Endothelial cell of umbilical vein (primary cell): Measurements from ENCODE around the gene MYPN. TPM values are rescaled to one million over a fixed set of nuclear protein-coding genes. Genes with fewer than 3 reads are reported as not detected.
"Not testable (repeated sequence)": the region's sequence is repeated elsewhere in the genome, so short reads cannot be mapped to it uniquely, and the experiment has no call there.

ENCODE experiments used
- BruUV-seq: library from RNA; stranded (reverse); fragments of 400-500 nt; replicated peaks from 2 replicates; lab custom pipeline; 2021; lab: Mats Ljungman, UMichigan
- CTCF ChIA-PET: fragments of 300-600, 350-600 bp; sonication (Branson Sonifier 250); formaldehyde crosslinking; loops from one replicate; lab custom pipeline; 2021; ENCODE audit warnings: antibody characterized with exemption, inconsistent platforms; lab: Charles Lee
- POLR2A ChIA-PET: fragments of 300-600, 350-600 bp; sonication (Branson Sonifier 250); formaldehyde crosslinking; loops from one replicate; lab custom pipeline; 2021; ENCODE audit warnings: antibody characterized with exemption, inconsistent platforms; lab: Charles Lee
- DNase-seq: peaks from one replicate; pipeline ENCODE4 v3.0.0-alpha.2; 2011; ENCODE audit warnings: low read depth, low spot score
- FAIRE-seq: peaks from 2 replicates; lab custom pipeline; 2011; peaks lifted over from hg19 to GRCh38; lab: Jason Lieb, UNC
- H2AFZ ChIP-seq: 2 replicates; pipeline ENCODE4 v1.6.0; 2012; ENCODE audit warnings: low read depth, low read length, control low read depth, inconsistent platforms
- H3K27ac ChIP-seq: 2 replicates; pipeline ENCODE4 v1.5.1; 2011; ENCODE audit warnings: low read depth, mild to moderate bottlenecking, control low read depth, low read length, moderate library complexity; ENCODE audit not compliant: insufficient read depth
- H3K27me3 ChIP-seq, 2 experiments: 2 replicates each; pipeline versions ENCODE4 v1.6.0 to v1.6.1; 2011; ENCODE audit warnings: low read length in 2 of 2, mixed read lengths in 1 of 2; ENCODE audit not compliant: control insufficient read depth in 2 of 2, insufficient read depth in 2 of 2
- H3K36me3 ChIP-seq, 2 experiments: 2 replicates in 1 of 2; 3 replicates in 1 of 2; pipeline ENCODE4 v1.5.1; 2011; ENCODE audit warnings: low read length in 2 of 2, mild to moderate bottlenecking in 1 of 2, moderate library complexity in 1 of 2; ENCODE audit not compliant: control insufficient read depth in 2 of 2, insufficient read depth in 2 of 2; ENCODE audit errors: extremely low read depth in 1 of 2
- H3K4me1 ChIP-seq: 3 replicates; pipeline ENCODE4 v1.5.1; 2011; ENCODE audit warnings: mild to moderate bottlenecking, low read length; ENCODE audit not compliant: control insufficient read depth, insufficient read depth; ENCODE audit errors: extremely low read depth
- H3K4me2 ChIP-seq: 2 replicates; pipeline ENCODE4 v1.6.1; 2011; ENCODE audit warnings: low read length, control low read depth, mixed read lengths; ENCODE audit not compliant: insufficient read depth
- H3K4me3 ChIP-seq, 3 experiments: fragments of 200-600 bp in 1 of 3; sonication (generic), shearing (Covaris generic) in 1 of 3; replicated peaks in 1 of 3; 2 replicates each; pipeline ENCODE4 v1.5.1; 2011 to 2016; ENCODE audit warnings: control low read depth in 3 of 3, low read length in 3 of 3, mild to moderate bottlenecking in 2 of 3, inconsistent platforms in 1 of 3, low read depth in 1 of 3, moderate library complexity in 1 of 3; ENCODE audit not compliant: insufficient read depth in 1 of 3
- H3K79me2 ChIP-seq: 2 replicates; pipeline ENCODE4 v1.6.0; 2012; ENCODE audit warnings: low read length, inconsistent platforms; ENCODE audit not compliant: control insufficient read depth, insufficient read depth
- H3K9ac ChIP-seq: replicated peaks from 2 replicates; pipeline ENCODE3; 2011; ENCODE audit warnings: low read length, control low read depth; ENCODE audit not compliant: insufficient read depth; ENCODE audit errors: extremely low read depth
- H3K9me1 ChIP-seq: replicated peaks from 3 replicates; pipeline ENCODE4 v1.6.0; 2011; ENCODE audit warnings: mild to moderate bottlenecking, low read length; ENCODE audit not compliant: control insufficient read depth, insufficient read depth; ENCODE audit errors: extremely low read depth
- H3K9me3 ChIP-seq: replicated peaks from 2 replicates; pipeline ENCODE4 v1.5.1; 2012; ENCODE audit warnings: low read length, inconsistent platforms; ENCODE audit not compliant: control insufficient read depth, insufficient read depth
- H4K20me1 ChIP-seq: replicated peaks from 2 replicates; pipeline ENCODE3; 2011; ENCODE audit warnings: mild to moderate bottlenecking, low read length; ENCODE audit not compliant: control insufficient read depth, insufficient read depth; ENCODE audit errors: extremely low read depth
- EZH2 ChIP-seq: IDR thresholded peaks from 2 replicates; pipeline ENCODE4 v1.6.1; 2012; ENCODE audit warnings: borderline replicate concordance, low read depth, mild to moderate bottlenecking, moderate library complexity, low read length, inconsistent platforms; ENCODE audit not compliant: severe bottlenecking
- FOS ChIP-seq: IDR thresholded peaks from 2 replicates; pipeline ENCODE4 v1.6.1; 2011; ENCODE audit warnings: mild to moderate bottlenecking, low read length, moderate library complexity, borderline replicate concordance; ENCODE audit not compliant: insufficient read depth
- GATA2 ChIP-seq: IDR thresholded peaks from 2 replicates; pipeline ENCODE4 v1.7.0; 2011; ENCODE audit warnings: low read depth, mild to moderate bottlenecking, moderate library complexity, mixed read lengths, low read length; ENCODE audit not compliant: insufficient read length, insufficient read depth
- JUN ChIP-seq: IDR thresholded peaks from 2 replicates; pipeline ENCODE4 v1.6.1; 2011; ENCODE audit warnings: borderline replicate concordance, low read depth; ENCODE audit not compliant: insufficient read length, insufficient read depth
- MYC ChIP-seq: IDR thresholded peaks from one replicate; pipeline ENCODE4 v1.6.1; 2011; ENCODE audit warnings: mild to moderate bottlenecking, low read depth, low read length
- POLR2A ChIP-seq: IDR thresholded peaks from 2 replicates; pipeline ENCODE4 v1.6.1; 2012; ENCODE audit warnings: low read depth, mild to moderate bottlenecking, control low read depth, low read length
- POLR2AphosphoS5 ChIP-seq: IDR thresholded peaks from 2 replicates; pipeline ENCODE4 v1.6.1; 2012; ENCODE audit warnings: low read depth, mild to moderate bottlenecking, control low read depth, low read length, moderate library complexity; ENCODE audit not compliant: insufficient read depth
- dilution Hi-C: fragments of 300-500 bp; cut with MboI; formaldehyde crosslinking; loops from one replicate; pipeline ENCODE4 v1.15.0; 2019; ENCODE audit warnings: low sequenced_read_pairs; ENCODE audit not compliant: extremely low pct_ligation_motif_present
- intact Hi-C: fragments of 100-400 bp; cut with micrococcal nuclease; formaldehyde crosslinking; loops from one replicate; pipeline ENCODE4 v1.10.0; 2022
- polyA plus RNA-seq, 4 experiments: library from polyadenylated mRNA; depleted of rRNA in 3 of 4; stranded (reverse) in 3 of 4; unstranded in 1 of 4; fragments of >200 nt; gene quantifications; 2 replicates each; pipeline versions ENCODE4 v1.2.1 to v1.2.3, GENCODE V29; 2011 to 2012; ENCODE audit warnings: missing spikeins in 1 of 4
- total RNA-seq: library from RNA; stranded (reverse); gene quantifications from 2 replicates; pipeline ENCODE4 v1.2.3, GENCODE V29; 2021
- TF ChIP-seq, protein P1 (sequence below), 2 donors: IDR thresholded peaks; 1 replicate in 1 of 2; 2 replicates in 1 of 2; pipeline ENCODE4 v1.5.1; 2011; ENCODE audit warnings: low read length in 2 of 2, mild to moderate bottlenecking in 2 of 2, moderate library complexity in 2 of 2, control low read depth in 1 of 2, inconsistent platforms in 1 of 2, low read depth in 1 of 2; ENCODE audit not compliant: insufficient read depth in 1 of 2; ENCODE audit errors: extremely low read depth in 1 of 2
- TF ChIP-seq, protein P2 (sequence below): IDR thresholded peaks from 2 replicates; pipeline ENCODE4 v1.6.1; 2011; ENCODE audit not compliant: insufficient read depth, insufficient read length

Gene MYPN
- total and polyA plus RNA-seq, 2 donors (not counting 3 experiments of a cell fraction or from before 2014, with no cell fraction given): 0.01 TPM; not detected in 1

DNA sequence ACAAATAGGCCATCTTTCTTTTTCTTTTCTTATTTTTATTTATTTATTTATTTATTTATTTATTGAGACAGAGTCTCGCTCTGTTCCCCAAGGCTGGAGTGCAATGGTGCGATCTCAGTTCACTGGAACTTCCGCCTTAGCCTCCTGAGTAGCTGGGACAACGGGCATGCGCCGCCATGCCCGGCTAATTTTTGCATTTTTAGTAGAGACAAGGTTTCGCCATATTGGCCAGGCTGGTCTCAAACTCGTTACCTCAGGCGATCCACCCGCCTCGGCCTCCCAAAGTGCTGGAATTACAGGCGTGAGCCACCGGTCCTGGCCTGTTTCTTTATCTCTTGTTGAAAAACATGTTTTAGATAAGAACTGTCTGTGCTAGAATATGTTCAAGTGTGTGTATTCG, 33.2 kb upstream of the MYPN start:
- BruUV-seq, H2AFZ ChIP-seq, H3K27ac ChIP-seq, dilution Hi-C loops, H3K36me3 ChIP-seq, H3K27me3 ChIP-seq, H3K9me3 ChIP-seq, H4K20me1 ChIP-seq, H3K9ac ChIP-seq, H3K4me2 ChIP-seq, H3K9me1 ChIP-seq, H3K4me3 ChIP-seq, FAIRE-seq, DNase-seq: not testable (repeated sequence)
- ChIA-PET CTCF (interaction anchor here (2.1 kb wide), 1 partner anchor 137 kb away, joined by 8 read pairs; no protein-coding TSS in a partner anchor), POLR2A (interaction anchor here (0.6 kb wide), 1 partner anchor 203 kb away, joined by 8 read pairs; no protein-coding TSS in a partner anchor)
- intact Hi-C loops: loop anchor here (10.0 kb wide), 1 partner anchor 221 kb away; no protein-coding TSS in a partner anchor
- Histone ChIP-seq H3K79me2 (peaks cover 40% of the 10 kb centered on the region), H3K4me1 (peaks cover 29% of the 10 kb centered on the region)

DNA sequence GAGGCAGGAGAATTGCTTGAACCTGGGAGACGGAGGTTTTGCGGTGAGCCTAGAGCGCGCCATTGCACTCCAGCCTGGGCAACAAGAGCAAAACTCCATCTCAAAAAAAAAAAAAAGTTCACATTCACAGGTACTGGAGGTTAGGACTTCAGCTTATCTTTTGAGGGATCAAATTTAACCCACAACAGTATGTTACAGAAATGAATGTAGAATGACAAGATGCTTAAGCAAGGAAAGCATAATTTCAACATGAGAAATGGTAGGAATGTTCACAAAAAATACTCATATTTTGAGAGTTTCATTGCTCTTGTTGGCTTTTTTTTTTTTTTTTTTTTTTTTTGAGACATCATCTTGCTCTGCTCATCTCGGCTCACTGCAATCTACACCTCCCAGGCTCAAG, 32.3 kb upstream of the MYPN start:
- no peak overlapping the region for H3K4me2 ChIP-seq
- H3K4me1 ChIP-seq: peaks cover 20% of the 10 kb centered on the region
- no peaks in the 10 kb centered on the region for H4K20me1 ChIP-seq
- intact Hi-C loops: loop anchor here (10.0 kb wide), 1 partner anchor 222 kb away; no protein-coding TSS in a partner anchor
- no peaks in the 10 kb centered on the region for H3K27me3 ChIP-seq
- H3K36me3 ChIP-seq: no peaks in the 10 kb centered on the region
- no peak overlapping the region for H3K4me3 ChIP-seq
- no peaks in the 10 kb centered on the region for H3K9me3 ChIP-seq
- no peak overlapping the region for H3K9ac ChIP-seq
- H2AFZ ChIP-seq: no peak overlapping the region
- dilution Hi-C loops: no loop called here
- DNase-seq (no peak), FAIRE-seq (no peak)
- TF ChIP-seq, protein P1, sequence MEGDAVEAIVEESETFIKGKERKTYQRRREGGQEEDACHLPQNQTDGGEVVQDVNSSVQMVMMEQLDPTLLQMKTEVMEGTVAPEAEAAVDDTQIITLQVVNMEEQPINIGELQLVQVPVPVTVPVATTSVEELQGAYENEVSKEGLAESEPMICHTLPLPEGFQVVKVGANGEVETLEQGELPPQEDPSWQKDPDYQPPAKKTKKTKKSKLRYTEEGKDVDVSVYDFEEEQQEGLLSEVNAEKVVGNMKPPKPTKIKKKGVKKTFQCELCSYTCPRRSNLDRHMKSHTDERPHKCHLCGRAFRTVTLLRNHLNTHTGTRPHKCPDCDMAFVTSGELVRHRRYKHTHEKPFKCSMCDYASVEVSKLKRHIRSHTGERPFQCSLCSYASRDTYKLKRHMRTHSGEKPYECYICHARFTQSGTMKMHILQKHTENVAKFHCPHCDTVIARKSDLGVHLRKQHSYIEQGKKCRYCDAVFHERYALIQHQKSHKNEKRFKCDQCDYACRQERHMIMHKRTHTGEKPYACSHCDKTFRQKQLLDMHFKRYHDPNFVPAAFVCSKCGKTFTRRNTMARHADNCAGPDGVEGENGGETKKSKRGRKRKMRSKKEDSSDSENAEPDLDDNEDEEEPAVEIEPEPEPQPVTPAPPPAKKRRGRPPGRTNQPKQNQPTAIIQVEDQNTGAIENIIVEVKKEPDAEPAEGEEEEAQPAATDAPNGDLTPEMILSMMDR (IDR thresholded peaks at IDR 0.05; ENCODE audit: extremely low read depth in 1 of 2, insufficient read depth in 1 of 2, low read depth in 1 of 2, low read length in 2 of 2): no peak
- TF ChIP-seq EZH2 (no peak), POLR2A (no peak), GATA2 (no peak), FOS (no peak), JUN (no peak), POLR2AphosphoS5 (no peak), MYC (no peak)
- TF ChIP-seq, protein P2, sequence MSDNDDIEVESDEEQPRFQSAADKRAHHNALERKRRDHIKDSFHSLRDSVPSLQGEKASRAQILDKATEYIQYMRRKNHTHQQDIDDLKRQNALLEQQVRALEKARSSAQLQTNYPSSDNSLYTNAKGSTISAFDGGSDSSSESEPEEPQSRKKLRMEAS: no peak
- no peak overlapping the region for H3K27ac ChIP-seq
- no TSS peak for BruUV-seq
- CTCF ChIA-PET: interaction anchor here (0.7 to 2.1 kb wide), 2 partner anchors 120 to 136 kb away, joined by 4 to 8 read pairs; no protein-coding TSS in a partner anchor
- POLR2A ChIA-PET: no interaction called here
- H3K79me2 ChIP-seq: peaks cover 31% of the 10 kb centered on the region
- H3K9me1 ChIP-seq: no peaks in the 10 kb centered on the region
